GM18870 (cell line): Measurements from ENCODE around the gene CROCC.
"Not testable (repeated sequence)": the region's sequence is repeated elsewhere in the genome, so short reads cannot be mapped to it uniquely, and the experiment has no call there.

Source experiments
- ATAC-seq: cut with Tn5 transposase; IDR thresholded peaks from one replicate; pipeline ENCODE4 v1.9.1; 2021; ENCODE audit warnings: moderate library complexity; ENCODE audit not compliant: unreplicated experiment

CROCC gene

DNA sequence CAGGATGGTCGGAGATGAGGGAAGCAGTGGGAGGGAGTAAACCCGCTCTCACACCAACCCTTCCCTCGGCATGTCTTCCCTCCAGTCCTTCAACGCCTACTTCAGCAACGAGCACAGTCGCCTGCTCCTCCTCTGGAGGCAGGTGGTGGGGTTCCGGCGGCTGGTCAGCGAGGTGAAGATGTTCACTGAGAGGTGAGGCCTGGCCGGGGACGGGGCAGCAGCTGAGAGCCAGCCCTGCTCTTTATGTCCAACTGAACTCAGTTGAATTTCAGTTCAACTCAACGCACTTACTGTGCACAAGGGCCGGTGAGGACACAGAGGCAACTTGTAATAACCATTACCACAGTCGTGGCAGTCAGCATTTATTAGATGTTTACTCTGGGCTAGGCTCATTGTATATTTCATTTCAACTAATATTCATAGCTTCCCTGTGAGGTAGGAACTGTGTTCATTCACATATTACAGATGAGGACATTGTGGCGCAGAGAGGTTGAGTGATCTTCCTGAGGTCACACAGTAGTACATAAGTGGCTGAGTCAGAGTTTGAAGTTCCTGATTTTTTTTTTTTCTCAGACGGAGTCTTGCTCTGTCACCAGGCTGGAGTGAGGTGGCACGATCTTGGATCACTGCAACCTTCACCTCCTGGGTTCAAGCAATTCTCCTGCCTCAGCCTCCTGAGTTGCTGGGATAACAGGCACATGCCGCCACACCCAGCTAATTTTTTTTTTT lies 9.6 kb downstream of the CROCC start:
- ATAC-seq, result not testable (repeated sequence)

DNA sequence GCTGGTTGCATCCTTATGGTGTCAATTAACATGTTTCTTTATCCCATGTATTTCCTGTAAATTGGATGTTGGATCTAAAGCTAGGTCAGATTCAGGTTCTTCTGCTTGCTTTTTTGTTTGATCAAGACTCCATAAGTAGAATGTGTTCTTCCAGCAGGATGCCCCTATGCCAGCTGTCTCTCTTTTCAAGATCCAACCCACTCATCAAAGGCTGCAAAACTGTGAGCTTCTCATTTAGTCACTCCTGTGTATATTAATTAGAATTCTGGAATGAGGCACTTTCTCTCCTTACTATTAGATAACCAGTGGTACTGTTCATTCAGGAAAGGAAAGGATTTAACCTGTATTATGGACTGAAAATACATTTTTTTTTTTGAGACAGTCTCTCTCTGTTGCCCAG lies 12.2 kb downstream of the CROCC start:
- not testable (repeated sequence) for ATAC-seq

DNA sequence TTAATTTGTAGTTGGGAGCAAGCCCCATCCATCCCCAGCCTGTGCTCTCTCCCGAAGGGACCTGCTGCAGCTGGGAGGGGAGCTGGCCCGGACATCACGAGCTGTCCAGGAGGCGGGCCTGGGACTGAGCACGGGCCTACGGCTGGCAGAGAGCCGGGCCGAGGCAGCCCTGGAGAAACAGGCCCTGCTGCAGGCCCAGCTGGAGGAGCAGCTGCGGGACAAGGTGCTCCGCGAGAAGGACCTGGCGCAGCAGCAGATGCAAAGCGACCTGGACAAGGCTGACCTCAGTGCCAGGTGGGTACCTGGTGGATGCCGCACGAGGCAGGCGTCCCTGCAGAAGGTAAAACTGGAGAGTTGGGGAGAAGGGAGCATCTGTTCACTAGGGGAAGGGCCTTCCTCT lies 14.8 kb downstream of the CROCC start:
- ATAC-seq, result not testable (repeated sequence)

DNA sequence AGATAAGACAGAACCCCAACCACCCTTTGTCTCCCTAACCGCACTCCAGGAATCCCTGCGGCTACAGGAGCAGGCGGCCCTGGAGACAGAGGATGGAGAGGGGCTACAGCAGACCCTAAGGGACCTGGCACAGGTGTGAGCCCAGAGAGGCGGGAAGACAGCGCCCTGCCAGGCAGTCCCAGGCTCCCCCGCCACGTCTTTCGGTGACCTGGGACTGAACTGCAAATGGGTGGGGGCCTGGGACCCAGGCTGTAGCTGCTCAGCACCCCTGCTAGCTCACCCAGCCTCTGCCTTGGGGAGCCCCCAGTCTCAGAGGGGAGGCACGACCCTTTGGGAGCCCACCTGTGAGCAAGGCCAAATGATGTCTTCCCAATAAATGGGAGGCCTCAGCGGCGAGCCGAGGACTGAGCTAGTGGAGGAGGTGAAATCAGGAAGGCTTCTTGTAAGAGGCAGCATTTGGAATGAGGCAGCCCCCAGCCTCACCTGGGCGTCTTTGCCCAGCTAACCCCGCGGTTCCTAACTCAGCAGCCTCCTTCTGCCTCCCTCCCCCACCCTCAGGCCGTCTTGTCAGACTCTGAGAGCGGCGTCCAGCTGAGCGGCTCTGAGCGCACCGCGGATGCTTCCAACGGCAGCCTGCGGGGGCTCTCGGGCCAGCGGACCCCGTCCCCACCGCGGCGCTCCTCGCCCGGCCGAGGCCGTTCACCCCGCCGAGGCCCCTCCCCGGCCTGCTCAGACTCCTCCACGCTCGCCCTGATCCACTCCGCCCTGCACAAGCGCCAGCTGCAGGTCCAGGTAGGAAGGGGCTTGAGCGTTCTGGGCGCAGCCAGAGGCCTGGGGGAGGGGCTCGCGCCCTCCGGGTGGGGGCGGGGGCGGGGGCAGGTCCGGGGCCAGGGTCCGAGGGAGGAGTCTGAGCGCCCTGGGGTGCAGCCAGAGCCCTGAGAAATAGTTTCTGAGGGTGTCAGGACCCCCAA lies 16.9 kb downstream of the CROCC start:
- ATAC-seq, result no peak

DNA sequence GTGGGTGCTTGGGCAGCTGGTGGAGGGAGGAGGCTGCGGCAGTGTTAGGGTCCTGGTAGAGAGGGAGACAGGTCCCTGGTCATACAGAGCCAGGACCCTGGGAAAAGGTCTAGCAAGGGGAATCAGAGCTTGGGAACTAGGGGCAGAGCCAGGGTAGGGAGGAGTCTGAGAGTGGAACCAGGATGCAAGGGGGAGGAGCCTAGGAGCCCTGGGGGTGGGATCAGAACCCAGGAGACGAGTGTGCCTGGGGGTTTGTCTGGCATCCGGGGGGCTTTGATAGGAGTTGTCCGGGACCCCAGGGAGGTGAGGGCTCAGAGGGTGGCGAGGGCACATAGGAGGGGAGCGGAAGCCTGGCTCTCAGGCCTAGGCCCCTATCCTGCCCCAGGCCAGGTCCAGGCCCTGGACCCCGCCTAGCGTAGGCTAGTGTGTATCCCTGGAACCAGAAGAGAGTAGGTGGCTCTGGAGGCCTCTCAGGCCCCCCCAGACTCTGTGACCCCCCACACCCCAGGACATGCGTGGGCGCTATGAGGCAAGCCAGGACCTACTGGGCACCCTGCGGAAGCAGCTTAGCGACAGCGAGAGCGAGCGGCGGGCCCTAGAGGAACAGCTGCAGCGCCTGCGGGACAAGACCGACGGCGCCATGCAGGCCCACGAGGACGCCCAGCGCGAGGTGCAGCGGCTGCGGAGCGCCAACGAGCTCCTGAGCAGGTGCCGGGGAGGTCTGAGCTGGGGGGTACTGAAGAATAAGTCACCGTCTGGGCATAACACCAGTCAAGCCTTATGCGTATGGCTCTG lies 17.9 kb downstream of the CROCC start:
- ATAC-seq, result not testable (repeated sequence)

DNA sequence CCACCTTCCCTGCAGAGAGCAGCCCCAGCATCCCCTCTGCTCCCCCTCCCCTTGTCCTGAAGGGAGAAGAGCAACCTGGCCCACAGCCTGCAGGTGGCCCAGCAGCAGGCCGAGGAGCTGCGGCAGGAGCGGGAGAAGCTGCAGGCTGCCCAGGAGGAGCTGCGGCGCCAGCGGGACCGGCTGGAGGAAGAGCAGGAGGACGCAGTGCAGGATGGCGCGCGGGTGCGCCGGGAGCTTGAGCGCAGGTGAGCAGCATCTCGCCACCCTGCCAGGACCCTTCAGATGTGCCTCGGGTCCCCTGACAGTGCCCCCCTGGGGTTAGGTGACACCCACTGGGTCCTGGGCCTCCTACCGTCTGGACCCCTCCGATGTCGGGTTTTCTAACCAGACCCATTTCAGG lies 22.3 kb downstream of the CROCC start:
- ATAC-seq, result no peak

DNA sequence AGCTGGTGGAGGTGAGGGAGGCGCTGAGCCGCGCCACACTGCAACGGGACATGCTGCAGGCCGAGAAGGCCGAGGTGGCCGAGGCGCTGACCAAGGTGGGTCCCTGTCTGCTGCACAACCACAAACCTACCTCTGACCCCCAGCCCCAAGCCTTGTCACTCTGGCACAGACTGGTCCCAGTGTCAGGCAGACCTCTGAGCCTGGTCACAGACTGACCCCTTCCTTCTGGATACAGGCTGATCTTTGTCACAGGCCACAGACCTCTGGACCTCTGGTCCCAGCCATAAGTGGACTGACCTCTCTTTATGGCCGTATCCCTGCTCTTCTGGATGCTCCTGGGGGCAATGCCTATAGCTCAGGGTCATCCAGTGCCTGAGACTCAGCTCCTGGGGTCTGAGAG lies 23.8 kb downstream of the CROCC start:
- ATAC-seq, result not testable (repeated sequence)

DNA sequence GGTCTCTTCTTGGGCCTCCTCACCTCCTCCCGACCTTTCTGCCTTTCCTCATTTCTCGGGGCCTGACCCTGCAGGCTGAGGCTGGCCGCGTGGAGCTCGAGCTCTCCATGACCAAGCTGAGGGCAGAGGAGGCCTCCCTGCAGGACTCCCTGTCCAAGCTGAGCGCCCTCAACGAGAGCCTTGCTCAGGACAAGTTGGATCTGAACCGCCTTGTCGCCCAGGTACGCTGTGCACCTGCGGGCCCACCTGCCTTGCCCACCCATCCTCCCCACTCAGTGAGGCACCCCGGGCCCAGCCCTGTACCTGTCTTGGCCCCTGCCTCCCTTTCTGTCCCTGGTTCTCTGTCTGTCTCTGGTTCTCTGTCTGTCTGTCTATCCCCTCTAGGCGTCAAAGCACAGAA lies 24.5 kb downstream of the CROCC start:
- not testable (repeated sequence) for ATAC-seq

DNA sequence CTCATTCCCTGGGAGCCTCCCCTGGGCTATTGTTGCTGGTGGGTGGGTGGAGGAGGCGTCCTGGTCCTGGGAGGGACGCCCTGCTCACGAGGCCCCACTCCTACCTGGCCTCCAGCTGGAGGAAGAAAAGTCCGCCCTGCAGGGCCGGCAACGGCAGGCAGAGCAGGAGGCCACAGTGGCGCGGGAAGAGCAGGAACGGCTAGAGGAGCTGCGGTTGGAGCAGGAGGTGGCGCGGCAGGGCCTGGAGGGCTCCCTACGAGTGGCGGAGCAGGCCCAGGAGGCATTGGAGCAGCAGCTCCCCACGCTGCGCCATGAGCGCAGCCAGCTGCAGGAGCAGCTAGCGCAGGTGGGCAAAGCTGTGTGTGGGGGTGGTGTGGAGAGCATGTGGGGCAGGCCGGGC lies 24.9 kb downstream of the CROCC start:
- ATAC-seq, result no peak

DNA sequence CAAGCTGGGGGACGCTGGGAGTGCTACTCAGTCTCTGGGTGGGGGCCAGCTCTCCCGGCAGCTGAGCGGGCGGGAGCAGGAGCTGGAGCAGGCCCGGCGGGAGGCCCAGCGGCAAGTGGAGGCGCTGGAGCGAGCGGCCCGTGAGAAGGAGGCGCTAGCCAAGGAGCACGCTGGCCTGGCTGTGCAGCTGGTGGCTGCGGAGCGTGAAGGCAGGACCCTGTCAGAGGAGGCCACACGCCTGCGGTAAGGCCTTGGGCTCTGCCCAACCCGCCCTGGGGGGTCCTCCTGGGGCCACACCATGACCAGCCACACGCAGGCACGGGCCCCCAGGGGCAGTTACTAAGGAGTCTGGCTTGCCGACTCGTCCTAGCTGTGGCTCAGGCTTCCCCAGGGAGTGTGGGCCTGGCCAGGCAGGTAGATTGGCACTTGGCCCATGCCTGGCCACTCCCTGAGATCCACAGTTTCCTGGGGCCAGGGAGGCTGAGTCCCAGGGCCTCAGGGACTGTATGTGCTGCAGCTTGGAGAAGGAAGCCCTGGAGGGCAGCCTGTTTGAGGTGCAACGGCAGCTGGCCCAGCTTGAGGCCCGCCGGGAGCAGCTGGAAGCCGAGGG lies 26.7 kb downstream of the CROCC start:
- ATAC-seq, result not testable (repeated sequence)

DNA sequence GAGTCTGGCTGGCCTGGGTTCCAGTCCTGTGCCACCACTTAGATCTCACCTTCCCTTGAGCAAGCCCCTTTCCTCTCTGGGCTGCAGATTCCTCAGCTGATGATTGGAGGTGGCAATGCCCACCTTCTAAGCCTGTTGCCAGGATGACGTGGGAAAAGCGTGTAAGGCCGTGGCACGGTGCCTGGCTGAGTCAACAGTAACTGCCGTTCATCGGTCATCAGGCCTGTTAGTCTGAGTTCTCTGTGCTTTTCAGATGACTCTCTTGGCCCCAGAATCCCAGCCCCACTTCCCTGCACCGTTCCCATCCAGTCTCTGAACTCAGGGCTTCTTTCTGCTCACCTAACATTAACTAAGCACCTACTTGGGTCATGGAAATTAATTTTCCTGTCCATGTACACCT lies 27.3 kb downstream of the CROCC start:
- ATAC-seq, result not testable (repeated sequence)

DNA sequence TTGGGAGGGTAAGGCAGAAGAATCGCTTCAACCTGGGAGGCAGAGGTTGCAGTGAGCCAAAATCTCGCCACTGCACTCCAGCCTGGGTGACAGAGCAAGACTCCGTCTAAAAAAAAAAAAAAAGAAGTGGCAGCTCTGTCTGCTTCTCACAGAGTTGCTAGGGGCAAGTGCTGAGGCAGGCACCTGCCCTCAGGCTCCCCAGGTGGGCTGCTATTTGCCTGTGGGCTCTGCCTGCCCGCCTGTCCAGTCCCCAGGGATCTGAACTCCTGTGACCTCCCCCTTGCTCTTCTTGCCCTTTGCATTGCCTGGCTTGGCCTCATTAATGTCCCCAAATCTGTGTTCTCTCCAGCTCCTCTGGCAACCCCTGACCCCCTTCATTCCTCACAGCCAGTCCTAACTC lies 30.6 kb downstream of the CROCC start:
- not testable (repeated sequence) for ATAC-seq

DNA sequence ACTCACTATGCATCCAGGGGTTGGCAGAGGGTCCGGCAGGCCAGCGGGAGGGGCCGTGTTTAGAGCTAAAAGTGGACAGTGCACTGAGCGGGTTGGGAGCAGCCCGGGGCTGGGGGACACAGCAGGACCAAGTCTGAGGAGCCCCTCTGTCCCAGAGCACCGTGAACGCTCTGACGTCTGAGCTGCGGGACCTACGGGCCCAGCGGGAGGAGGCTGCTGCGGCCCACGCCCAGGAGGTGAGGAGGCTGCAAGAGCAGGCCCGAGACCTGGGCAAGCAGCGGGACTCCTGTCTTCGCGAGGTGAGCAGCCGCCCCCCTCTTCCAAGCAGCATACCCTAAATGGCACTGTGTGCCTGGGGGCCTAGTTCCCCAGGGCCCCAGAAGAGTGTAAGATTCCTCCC lies 32.8 kb downstream of the CROCC start:
- no peak for ATAC-seq

DNA sequence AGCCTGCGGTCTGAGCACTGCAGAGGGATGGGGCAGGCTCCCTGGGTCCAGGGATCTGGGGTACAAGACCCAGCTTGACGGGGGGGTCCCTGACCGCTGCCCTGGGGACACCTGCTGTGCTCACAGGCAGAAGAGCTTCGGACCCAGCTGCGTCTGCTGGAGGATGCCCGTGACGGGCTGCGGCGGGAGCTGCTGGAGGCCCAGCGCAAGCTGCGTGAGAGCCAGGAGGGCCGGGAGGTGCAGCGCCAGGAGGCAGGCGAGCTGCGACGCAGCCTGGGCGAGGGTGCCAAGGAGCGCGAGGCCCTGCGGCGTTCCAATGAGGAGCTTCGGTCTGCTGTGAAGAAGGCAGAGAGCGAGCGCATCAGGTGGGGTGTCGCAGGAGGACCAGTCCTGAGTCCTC lies 33.5 kb downstream of the CROCC start:
- ATAC-seq, result no peak

DNA sequence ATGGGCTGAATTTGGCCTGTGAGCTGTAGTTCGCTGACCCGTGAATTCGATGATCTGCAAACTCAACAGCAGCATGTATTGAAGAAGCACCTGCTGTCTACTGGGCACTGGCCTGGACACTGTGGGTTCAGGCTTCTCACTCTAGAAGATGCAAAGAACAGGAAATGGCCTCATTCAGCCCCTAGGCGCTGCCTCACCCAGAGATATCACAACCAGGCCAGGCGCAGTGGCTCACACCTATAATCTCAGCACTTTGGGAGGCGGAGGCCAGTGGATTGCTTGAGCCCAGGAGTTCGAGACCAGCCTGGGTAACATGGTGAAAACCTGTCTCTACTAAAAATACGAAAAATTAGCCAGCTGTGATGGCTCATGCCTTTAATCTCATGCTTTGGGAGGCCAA lies 35.0 kb downstream of the CROCC start:
- no peak for ATAC-seq

DNA sequence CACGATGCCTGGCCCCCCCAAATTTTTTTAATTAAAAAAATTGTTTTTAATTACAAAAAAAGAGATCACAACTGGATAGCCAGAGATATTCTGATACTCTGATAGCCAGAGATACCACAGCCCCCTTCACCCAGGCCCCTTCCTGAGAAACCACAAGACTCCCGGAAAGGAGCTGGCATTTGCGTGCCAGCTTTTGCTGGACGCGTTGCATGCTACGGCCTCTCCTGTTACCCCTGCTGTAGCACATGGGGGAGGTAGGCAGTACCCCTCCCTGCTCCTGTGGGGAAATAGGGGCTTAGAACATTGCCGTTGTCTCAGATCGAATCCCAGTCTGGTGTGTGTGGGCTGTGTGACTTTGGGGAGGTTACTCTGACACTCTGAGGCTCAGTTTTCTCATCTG lies 36.0 kb downstream of the CROCC start:
- ATAC-seq, result no peak

DNA sequence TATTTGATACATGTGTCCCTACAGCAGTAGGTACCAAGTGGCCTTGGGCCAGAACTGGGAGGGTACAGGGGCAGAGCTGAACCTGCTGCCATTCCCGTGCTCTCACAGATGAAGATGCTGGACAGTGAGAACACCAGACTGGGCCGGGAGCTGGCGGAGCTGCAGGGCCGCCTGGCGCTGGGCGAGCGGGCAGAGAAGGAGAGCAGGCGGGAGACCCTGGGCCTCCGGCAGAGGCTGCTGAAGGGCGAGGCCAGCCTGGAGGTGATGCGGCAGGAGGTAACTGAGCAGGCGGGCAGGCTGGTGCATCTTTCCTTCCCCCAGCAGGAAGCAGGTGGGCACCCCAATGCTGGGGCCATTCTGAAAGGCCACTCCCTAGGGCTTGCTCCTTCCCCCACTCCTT lies 36.7 kb downstream of the CROCC start:
- no peak for ATAC-seq

DNA sequence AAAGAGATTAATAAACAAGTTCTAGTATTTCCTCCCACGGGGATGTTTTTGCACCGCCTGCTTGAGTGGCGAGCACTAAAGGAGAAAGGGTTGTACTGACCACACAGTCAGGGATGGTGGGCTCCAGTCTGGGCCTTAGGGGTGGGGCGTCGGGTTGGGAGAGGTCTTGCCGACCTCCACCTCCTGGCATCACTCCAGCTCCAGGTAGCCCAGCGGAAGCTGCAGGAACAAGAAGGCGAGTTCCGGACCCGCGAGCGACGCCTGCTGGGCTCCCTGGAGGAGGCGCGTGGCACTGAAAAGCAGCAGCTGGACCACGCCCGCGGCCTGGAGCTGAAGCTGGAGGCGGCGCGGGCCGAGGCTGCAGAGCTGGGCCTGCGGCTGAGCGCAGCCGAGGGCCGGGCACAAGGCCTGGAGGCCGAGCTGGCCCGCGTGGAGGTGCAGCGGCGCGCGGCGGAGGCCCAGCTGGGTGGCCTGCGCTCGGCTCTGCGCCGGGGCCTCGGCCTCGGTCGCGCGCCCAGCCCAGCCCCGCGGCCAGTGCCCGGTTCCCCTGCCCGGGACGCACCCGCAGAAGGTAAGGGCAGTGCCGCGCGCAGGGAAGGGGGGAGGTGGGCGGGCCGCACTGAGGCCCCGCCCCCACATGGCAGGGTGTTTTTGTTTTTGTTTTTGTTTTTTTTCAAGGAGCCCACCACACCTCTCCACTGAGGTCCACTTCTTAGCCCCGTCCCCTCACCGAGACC lies 39.0 kb downstream of the CROCC start:
- no peak for ATAC-seq

DNA sequence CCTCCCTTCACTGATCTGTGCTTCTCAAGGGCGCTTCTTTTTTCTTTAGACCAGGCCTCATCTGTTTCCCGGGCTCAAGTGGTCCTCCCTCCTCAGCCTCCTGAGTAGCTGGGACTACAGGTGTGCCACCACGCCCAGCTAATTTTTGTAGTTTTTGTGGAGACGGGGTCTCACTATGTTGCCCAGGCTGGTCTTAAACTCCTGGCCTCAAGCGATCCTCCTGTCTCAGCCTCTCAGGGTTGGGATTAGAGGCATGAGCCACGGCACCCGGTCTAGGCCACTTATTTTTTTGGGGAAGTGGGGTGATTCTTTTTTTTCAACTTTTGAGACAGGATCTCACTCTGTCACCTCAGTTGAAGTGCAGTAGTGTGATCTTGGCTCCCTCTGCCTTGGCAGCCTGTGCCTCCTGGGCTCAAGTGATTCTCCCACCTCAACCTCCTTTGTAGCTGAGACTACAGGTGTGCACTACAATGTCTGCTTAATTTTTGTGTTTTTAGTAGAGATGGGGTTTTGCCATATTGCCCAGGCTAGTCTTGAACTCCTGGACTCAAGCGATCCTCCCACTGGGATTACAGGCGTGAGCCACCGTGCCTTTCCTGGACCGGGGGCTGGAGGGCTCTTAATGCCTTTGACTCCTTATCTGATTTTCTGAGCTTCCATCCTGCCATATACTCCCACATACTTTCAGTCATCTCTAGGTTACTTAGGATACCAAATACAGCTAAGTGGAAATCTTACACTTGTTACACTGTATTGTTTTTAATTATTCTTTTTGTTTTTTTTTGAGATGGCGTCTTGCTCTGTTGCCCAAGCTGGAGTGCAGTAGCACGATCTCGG lies 39.8 kb downstream of the CROCC start:
- ATAC-seq, result no peak
